ENCODE results near the gene SENP8.
A peak's percentile ranks its signal among the peaks of the same experiment; 100 is the strongest.

SENP8 gene

DNA sequence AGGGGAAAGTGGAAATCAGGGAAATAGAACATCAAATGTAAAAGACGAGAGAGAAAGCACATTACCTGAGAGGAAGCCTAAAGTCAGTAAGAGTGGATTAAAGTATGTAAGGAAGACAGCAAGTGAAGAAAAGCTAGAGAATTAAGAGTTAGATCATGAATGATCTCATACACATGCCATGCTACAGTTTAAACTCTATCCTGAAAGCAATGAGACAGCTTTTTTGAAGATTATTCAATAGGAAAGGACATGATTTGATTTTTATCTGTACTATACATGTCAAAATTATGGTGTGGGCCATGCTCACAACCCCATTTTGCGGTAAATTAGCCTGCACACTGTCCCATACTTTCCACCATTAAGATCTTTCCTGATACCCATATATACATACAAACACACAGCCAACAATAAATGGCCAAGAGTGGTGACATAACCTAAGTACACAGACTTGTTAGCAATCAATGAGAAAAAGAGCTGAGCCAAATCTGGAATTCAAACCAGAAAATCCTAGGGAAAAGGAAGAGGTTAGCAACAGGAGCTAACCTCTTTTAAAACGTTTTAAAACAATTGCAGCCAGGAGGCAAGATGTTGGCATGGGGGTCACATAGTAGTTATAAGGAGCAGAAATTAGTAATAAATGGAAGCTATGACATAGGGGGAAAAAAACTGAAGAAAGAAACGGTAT is 4.7 kb upstream of the SENP8 start:
- DNase-seq (ENCODE audit: low read depth) = peak; percentile 10

- peak; percentile 46 for DNase-seq (ENCODE audit: low read depth)
Observed at GRCh38 chr15:72116731-72117485, 1.3 kb upstream of the SENP8 start.

DNA sequence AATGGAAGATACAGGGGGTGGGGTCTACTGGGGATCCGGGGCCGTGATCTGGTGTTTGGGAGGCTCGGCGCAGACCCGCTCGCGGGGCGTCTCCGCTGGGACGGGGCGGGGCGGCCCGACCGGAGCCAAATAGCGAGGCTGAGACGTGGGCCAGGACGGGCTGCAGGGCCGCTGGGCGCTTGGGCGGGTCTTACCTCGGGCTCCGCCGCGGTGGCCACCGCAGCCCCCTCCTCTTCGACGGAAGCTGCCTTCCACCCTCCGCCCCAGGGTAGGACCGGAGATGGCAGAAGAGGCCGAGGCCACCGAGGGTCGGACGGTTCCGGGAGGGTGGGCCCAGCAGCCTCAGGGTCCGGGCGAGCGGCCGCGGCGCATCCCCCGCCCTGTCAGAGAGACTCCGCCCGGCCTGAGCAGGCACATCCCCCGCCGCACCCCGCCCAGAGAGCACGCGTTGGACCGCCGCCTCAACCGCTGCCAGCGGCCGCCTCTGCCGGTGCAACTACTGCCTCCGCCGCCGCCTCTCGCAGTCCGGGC is 652 bp upstream of the SENP8 start:
- peak; percentile 87 for DNase-seq (ENCODE audit: low read depth)

DNA sequence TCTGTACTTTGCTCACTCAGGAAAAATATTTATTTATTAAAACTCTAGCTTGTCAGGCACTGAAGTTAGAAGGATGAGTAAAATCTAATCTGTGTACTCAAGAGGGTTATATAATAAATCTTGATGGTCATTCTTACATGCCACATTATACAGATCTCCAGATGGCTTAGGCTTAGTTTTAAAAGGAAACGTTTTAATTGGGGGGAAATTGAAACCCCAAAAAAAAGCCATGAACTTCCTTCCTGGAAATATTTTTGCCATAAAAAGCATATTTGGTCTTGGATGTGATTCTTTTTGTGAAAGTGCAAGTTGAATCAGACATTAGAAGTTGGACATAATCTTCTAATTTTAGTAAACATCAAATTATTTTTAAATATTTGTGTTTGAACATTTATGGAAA is 6.0 kb downstream of the SENP8 start:
- DNase-seq (ENCODE audit: low read depth) = no peak

DNA sequence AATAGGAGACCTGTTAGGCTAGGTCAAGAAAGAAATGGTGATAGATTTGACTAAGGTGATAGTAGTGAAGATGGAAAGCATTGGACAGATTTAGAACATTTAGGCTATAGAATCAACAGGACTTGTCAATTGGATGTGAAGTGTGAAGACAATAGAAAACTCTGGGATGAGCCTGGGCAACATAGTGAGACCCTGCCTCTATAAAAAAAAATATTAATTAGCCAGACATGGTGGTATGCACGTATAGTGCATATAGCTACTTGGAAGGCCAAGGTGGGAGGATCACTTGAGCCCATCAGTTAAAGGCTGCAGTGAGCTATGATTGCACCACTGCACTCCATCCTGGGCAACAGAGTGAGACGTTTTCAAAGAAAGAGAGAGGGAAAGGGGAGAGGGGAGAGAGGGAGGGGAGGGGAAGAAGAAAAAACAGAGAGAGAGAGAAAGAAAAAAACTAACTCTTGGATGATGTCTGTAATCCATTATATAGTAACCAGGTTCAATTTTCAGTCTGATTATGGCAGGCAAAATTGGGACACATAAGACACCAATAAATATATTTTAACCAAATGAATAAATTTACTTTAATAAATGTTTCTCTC is 9.6 kb downstream of the SENP8 start:
- no peak for DNase-seq (ENCODE audit: low read depth)

- no peak for DNase-seq (ENCODE audit: low read depth)
Observed at GRCh38 chr15:72128359-72128758, 10.2 kb downstream of the SENP8 start.

GRCh38 chr15:72130272-72130671 is 12.1 kb downstream of the SENP8 start:
- peak; percentile 28 for DNase-seq (ENCODE audit: low read depth)

DNA sequence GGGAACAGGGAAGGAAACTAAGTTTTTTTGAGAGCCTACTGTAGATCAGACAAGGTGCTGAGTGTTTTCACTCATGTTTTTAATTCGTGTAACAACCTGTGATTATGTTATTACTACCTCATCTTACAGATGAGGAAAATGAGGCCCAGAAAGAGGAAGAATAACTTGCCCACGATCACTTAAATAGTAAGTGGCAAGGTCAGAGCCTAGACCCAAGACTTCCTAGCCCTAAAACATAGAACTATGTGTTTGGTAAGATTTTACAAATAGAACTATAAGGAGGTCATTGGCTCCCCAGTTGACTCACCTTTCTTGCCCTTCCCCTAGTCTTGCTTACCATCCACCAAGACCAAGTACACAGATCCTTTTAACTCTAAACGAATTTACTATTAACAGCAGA is 13.7 kb downstream of the SENP8 start:
- no peak for DNase-seq (ENCODE audit: low read depth)

- no peak for DNase-seq (ENCODE audit: low read depth)
Observed at GRCh38 chr15:72133211-72133610, 15.0 kb downstream of the SENP8 start.

DNA sequence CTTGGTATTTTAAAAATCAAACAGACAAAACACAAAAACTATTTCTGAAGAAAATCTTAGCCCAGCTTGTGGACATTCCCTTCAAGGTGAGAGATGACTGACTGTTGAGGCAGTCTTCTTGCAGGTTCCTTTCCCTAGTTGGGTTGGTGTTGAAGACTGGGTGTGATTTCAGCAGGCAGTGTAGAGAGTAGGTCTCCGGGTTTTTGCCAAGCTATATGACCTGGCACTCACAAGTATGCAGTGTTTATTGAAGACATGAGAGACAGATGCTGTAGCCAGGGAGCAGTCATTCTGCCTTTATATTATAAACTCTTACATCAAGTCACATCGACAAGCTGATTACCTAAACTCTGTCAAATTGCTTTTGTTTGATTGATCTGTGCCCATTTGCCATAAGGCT is 17.5 kb downstream of the SENP8 start:
- peak; percentile 14 for DNase-seq (ENCODE audit: low read depth)

GRCh38 chr15:72136170-72137051 is 18.2 kb downstream of the SENP8 start:
- DNase-seq (ENCODE audit: low read depth) = no peak

- DNase-seq (ENCODE audit: low read depth) = no peak
Observed at GRCh38 chr15:72139667-72140066, 21.5 kb downstream of the SENP8 start.

GRCh38 chr15:72140088-72140487 is 21.9 kb downstream of the SENP8 start:
- no peak for DNase-seq (ENCODE audit: low read depth)

DNA sequence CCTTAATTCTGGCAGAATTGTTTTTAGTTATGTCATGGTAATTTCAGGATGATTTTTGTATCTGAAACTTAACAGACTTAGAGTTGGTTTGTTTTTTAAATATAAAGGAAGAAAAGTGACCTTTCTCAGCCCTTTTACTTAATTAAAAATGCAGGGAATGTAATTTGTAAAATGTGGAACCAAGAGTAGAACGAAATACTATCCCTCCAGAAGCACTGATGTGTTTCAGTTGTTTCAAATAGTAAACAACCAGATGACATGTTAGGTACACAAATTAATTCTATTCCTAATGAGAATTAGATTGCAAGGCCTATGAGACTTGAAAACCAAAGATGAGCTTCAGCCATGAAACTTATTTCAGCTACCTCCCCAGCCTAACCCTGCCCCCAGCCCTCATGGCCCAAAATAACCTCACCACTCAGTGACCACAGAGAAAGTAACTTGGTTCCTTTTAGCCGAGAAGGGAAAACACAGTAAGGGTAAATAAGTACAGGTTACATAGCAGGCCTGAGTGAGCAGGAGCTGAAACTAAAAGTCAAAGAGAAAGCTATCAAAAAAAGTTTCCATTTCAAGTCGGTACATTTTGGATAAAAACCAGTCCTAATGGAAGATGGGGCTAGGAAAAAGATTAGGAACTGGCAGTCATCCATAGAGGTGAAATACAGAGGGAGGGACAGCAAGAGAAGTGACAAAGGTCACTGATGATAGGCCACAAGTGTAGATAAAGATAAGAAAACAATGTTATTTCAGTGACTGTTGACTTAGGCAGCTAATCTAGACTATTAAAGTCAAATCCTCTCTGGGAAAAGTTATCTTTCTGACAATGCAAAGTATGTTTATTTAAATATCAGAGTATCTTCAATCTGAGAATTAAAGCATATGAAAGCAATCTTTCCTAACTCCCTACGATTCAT is 23.2 kb downstream of the SENP8 start:
- DNase-seq (ENCODE audit: low read depth) = peak; percentile 11

GRCh38 chr15:72146221-72146620 is 28.0 kb downstream of the SENP8 start:
- no peak for DNase-seq (ENCODE audit: low read depth)

- DNase-seq (ENCODE audit: low read depth) = no peak
Observed at GRCh38 chr15:72146934-72147333, 28.7 kb downstream of the SENP8 start.

DNA sequence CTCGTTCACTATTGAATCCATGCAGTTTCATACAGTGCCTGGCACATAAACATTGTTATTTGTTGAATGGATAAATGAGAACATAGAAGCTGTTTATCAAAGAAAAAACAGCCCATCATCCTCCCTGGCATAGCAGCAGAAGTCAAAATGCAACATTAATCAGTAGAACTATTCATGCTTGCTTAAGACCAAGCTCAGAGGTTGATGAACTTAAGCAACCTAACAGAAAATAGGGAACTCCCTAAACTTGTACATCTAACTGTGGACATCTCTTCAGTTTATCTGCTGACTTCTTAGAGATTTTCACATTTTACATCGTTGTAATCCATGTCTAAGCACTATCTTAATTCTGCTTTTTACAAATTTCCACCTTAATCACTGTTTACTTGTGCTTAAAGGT is 29.2 kb downstream of the SENP8 start:
- no peak for DNase-seq (ENCODE audit: low read depth)

DNA sequence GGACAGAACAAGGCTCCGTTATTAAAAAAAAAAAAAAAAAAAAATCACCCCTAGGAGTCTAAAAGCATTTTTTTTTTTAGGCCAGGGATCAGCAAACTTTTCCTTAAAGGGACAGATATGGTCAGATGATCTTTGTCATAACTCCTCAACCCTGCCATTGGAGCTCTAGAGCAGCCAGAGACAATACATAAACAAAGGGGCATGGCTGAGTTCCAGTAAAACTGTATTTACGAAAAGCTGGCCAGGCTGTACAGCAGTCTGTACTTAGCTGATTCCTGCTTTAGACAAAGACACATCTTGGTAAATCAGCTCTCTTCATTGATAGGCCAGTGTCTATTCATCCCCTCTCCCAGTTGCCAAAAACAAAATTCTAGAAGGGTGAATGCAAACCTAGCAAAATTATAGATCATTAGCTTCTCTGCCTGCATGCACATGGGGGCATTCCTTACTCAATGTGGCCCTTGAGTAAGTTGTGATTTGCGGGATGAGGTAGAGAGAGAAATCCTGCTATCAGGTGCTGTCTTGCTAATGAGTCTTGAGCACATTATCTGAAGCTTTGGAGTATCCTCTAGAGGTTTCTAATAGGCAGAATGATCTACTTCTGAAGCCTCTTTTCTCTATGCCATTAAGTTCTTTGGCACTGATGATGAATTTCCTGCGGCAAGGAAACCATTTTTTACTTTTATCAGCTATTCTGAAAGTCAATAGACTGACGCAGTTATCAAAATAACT is 35.2 kb downstream of the SENP8 start:
- no peak for DNase-seq (ENCODE audit: low read depth)

- DNase-seq (ENCODE audit: low read depth) = no peak
Observed at GRCh38 chr15:72154316-72154715, 36.1 kb downstream of the SENP8 start.

GRCh38 chr15:72155003-72155621 is 36.9 kb downstream of the SENP8 start:
- DNase-seq (ENCODE audit: low read depth) = peak; percentile 54

Data from EH (cell line).